Fibroblast of skin of right biceps (primary cell): ENCODE results near the gene ACIN1.
"Not testable (repeated sequence)": the region's sequence is repeated elsewhere in the genome, so short reads cannot be mapped to it uniquely, and the experiment has no call there.

Source experiments
- DNase-seq: peaks from one replicate; pipeline ENCODE4 v3.0.0-alpha.2; 2013

Gene ACIN1

DNA sequence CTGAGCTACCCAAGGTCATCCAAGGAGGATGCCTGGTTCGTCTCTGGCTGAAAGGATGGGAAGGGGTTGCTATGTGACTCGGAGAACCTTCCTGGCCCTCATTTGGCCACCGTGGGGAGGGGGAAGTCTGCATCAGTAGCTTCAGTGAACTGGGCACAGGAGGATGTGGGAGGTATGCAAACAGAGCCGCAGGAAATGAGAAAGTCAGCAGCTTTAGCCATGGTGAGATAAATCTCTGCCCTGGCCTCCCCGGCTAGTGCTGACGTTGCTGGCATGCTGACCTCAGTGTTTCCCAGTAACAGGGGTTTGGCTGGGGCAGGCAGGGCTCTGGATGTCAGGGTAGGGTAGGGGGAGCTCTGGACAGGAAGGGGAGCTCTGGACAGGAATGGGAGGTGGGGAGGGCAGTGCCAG, 26.4 kb upstream of the ACIN1 start:
- DNase-seq: peak; percentile 19

DNA sequence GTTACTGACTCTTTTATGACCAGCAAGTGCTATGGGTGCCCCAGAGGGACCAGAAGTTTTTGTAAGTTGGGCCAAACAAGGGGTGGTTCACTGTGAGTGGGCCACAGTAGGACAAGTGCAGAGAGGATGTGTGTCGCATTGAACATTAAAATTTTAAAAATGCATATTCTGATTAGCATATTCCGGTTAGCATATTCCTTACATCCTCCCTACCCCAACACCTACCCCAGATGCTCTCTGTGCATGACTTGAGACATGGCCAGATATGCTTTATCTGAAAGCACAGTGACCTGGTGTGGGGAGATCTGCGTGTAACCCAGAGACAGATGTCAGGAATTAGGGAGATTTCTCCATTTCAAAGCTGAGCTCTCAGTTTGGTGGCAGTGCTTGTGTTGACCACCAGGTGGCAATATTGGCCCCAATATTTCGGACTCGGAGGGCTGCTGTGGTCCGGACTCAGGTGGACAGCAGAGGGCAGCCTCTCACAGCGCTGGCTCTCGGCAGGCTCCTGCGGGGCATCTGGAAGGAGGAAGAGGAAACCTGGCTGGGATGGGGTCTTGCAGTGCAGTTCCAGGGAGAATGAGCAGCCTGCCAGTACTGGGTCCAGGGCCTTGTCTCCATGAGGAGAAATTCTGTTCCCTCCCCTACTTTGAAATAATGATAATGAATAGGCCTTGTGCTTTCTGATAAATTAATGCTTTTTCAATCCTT, 25.8 kb upstream of the ACIN1 start:
- DNase-seq: peak; percentile 82

DNA sequence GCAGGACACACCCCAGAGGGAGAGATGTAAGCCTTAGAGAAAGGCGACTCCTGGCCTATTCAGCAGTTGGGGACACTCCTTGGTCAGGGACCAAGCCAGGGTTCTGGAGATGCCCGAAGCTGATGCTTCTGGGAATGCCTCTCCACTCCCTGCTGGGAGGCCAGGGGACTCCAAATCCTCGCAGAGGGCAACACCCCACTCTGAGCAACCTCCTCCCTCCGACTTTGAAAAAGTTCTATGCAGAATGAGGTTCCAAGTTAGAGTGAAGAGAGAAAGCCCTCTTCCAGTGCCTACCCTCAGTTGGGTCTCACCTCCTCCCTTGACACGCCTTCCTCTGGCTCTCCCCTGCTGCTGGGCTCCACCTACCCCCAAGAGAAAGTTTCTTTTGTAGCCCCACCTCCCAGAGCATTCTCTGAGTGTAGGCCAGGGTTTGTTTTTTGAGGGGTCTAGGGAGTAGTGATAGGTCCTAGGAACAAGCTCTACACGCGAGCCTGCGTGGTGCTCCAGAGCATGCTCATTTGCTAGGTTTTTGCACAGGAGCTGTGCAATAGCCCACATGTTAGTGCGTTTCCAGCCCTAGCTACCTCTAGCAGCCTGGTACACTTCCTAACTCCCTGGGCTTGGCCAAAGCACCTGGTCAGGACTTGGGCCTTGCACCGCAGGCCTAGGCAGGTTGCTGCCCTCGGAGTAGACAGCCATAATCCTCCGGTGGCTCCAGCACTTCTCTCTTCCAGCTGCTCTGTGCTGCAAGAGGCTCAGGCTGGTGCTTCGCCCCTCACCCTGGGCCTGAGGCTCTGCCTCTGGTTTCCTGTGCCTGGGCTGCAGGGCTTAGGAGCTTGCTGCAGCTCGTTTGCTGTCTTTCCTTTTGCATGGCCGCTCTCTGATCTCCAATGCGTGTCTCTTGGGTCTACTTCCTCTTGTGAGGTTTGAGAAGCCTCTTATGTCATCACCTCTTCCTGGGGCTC, 24.7 kb upstream of the ACIN1 start:
- DNase-seq: no peak

DNA sequence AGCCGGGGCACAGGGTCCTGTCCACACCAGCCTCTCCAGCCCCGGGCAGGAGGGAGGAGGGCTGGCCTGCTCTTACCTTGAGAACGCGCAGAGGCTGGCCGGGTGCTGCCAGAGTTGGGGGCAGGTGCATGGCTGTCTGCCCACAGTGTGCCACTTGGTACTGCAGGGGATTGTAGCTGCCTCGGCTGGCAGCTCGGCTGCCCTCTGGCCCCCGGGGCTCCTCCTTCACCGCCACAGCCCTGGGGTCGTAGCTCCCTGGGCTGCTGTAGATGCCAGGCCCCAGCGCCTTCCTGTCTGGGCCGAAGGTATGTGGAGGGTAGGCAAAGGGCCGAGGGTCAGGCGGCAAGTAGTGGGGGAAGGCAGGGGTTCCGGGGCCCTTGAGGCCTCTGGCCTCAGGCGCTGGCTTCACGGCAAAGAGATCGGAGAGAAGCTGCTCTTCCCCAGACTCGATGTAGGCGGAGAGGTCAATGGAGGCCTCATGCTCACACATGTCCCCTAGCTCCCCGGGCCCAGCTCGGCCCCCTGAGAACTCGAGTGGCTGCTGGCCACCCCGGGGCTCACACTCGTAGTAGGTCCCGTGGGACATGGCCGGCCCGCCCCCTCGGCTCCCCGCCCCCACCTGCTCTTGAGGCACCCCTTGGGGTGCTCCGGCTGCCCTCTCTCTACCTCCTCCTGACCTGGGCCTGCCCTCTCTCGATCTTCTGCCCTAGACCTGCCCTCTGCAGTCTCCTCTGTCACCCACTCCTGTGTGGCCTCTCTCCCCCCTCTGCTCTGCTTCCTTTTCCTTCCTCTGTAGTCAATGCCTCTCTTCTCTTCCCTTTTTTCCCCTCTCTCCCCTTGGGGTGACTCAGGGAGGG, 23.8 kb upstream of the ACIN1 start, which contains the start of gene CEBPE:
CEBPE (minus strand) TSS at position 750 of the 857 bp plus-strand sequence; CDS start at position 586, 164 bp downstream.
- no peak for DNase-seq

DNA sequence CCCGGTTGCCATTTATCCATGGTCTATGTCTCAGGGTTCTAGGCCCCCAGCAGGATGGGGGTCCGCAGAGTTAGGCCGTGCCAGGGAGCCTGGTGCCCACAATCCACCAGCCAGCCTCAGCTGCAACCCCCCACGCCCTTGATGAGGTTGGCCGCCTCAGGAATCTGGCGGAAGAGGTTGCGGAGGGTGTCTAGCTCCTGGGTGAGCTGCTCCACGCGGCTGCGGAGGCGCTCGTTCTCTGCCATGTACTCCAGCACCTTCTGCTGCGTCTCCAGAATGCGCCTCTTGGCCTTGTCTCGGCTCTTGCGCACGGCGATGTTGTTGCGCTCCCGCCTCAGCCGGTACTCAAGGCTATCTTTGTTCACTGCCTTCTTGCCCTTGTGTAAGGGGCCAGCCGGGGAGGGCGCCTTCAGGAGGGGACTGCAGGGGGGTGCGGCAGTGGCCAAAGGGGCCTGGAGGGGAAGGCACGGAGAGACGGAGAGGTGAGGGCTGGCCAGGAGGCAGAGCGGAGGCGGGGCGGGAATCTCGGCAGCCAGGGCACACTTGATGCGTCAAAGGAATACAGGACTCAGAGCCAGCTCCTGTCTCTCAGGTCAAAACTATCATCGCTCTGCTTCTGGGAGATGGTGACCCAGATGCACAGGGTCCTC, 22.6 kb upstream of the ACIN1 start:
- no peak for DNase-seq

DNA sequence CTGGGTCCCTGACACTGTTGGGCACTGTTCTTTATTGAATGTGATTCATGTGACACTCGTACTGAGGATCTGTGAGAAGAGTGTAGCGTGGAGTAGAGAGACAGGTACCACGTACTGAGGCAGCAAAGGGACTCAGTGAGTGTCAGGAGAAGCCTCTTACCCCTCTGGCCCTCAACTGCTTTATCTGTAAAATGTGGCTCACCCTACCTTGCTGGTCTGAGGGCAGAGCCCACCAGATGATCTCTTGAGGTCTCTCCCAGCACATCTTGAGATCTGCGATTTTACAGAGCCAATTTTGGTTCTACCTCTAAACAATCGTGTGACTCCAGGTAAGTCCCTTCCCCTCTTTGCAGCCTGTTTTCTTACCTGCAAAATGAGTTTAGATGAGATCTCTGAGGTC, 21.0 kb upstream of the ACIN1 start:
- DNase-seq: no peak

DNA sequence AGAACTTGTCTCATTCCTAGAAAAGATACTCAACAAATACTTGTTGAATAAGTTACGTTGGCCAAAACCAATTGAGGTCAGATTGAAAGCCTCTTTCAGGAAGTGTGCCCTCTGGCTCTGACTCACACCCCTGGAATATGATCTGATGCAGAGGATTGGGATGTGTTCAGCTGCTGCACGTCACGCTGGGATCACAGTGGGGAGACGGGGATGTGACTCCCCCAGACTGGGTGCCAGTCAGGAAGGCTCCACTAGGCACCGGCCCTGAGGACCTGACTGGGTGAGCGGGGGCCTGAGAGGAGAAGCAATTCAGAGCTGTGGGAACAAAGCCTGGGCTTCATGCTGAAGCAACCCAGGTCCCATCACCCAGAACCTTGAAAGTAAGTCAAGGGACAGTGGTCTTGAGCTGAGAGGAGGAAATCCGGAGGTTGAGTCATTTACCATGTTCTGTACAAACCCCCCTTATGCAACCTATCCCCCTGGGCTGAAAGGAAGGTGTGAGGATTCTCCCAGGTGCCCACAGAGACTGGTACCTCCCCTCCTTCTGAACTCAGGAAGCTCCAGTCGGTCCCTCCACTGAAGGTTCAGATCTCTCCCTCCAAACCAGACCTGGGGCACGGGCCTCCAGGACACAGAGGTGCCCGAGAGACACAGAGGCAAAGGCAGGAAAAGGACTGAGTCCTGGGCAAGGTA, 20.2 kb upstream of the ACIN1 start:
- DNase-seq: peak; percentile 97

GRCh38 chr14:23114669-23115038, 19.7 kb upstream of the ACIN1 start:
- no peak for DNase-seq

- DNase-seq: no peak
Observed at GRCh38 chr14:23114120-23114458, 19.2 kb upstream of the ACIN1 start.

DNA sequence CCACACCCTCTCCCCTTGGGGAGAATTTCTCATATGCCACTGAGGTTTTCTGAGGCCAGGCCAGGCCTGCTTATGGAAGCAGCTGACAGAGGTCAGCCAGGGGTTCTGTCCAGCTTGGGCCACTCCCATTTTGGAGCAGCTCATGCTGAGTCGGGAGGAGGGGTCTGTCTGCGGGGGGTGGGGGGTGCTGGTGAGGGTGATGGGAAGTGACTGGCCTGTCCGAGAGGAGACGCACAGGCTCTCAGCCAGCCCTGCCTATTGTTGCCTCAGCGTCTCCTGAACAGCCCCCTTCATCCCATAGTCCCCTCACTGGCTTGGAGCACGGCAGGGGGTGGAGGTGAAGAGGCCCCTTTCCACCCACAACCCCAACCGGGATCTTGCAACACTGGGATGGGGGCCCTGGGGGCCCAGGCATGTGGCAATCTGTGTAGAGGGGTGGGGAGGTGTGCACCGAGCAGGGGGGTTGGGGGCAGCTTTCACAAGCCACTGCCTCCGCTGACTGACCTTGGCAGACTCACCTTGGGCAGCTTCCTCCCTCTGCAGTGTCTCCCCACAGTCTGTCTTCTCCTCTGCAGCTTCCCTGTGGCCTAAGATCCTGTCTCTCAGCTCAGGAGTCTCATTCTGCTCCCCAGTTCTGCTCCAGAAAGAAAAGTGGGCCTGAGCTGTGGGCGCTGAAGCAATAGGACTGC, 18.6 kb upstream of the ACIN1 start:
- DNase-seq: no peak

GRCh38 chr14:23112359-23113178, 17.6 kb upstream of the ACIN1 start:
- DNase-seq: no peak

GRCh38 chr14:23110579-23111365, 15.8 kb upstream of the ACIN1 start:
- DNase-seq: no peak

DNA sequence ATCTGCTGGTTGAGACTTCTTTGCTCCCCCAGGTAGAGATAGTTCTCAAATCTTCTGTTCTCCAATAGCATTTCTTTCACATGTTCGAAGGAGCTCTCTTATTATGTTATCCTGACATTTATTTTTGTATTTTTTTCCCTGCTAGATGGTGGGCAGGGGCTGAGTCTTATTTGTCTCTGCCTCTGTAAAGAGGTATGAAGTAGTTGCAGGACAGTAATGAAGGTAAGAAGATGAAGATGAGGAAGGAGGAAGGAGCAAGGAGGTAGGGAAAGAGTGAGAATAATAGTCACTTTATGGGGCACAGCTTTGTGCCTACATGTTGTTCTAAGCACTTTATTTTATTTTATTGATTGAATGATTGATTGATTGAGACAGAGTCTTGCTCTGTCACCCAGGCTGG, 14.8 kb upstream of the ACIN1 start:
- DNase-seq: no peak

DNA sequence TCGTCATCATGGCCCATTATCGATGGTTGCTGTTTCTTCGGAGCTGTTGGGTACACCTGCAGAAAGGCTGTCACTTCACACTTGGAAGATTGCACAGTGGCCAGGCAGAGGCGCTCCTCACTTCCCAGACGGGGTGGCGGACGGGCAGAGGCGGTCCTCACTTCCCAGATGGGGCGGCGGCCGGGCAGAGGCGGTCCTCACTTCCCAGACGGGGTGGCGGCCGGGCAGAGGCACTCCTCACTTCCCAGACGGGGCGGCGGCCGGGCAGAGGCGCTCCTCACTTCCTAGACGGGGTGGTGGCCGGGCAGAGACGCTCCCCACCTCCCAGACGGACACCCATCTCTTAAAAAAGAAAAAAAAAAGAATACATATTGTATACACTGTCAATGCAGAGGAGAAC, 13.2 kb upstream of the ACIN1 start:
- not testable (repeated sequence) for DNase-seq

- DNase-seq: not testable (repeated sequence)
Observed at GRCh38 chr14:23107620-23108019, 12.7 kb upstream of the ACIN1 start.

DNA sequence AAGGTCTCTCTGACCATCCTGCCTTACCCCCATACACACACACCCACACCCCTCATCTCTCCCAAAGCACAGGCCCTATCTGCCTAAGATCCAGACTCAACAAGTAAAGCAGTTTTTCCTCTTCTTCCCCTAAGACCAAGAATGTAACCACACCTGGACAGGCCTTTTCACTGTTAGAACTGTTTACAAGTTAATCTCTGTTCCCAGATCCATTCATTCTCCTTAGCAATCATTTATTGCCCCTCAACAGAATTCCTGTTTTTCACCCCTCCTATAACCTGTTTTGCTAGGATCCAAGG, 11.8 kb upstream of the ACIN1 start:
- DNase-seq: no peak

DNA sequence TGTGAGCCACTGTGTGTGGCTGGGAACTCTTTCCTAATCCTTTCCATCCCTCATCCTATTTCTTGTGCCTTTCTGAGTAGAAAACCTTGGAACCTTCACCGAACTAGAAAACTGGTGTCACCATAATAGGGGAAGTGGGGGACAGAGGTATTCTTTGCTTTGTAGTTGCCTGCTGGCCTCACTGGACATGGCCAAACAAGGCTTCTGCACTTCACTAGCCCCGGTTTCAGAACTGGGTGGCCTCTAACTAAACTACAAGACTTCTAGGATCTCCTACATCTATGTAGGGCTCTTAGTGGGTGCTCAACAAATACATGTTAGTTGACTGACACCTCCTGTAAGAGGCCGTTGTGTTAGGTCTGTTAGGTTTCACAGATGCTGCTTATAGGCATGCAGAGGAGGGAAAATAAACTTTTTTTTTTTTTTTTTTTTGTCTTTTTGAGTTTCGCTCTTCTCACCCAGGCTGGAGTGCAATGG, 10.4 kb upstream of the ACIN1 start:
- no peak for DNase-seq

GRCh38 chr14:23104591-23105347, 9.8 kb upstream of the ACIN1 start, which contains the start of gene CIROP:
Gene CIROP (minus strand): TSS chr14:23104989. CDS start chr14:23104920, 69 bp downstream.
- no peak for DNase-seq
